GM19463 (cell line): Measurements from ENCODE around the gene DNAJC6.
"Not testable (repeated sequence)": the region's sequence is repeated elsewhere in the genome, so short reads cannot be mapped to it uniquely, and the experiment has no call there.

Experiments used
- ATAC-seq: cut with Tn5 transposase; IDR thresholded peaks from one replicate; pipeline ENCODE4 v1.9.1; 2021; ENCODE audit warnings: mild to moderate bottlenecking, moderate library complexity; ENCODE audit not compliant: unreplicated experiment

The DNAJC6 gene

GRCh38 chr1:65355031-65355712 lies 45.8 kb downstream of the DNAJC6 start:
- ATAC-seq: no peak

- ATAC-seq: no peak
These were observed 48.1 kb downstream of the DNAJC6 start for GRCh38 chr1:65357291-65357960.

- no peak for ATAC-seq
These were observed 50.5 kb downstream of the DNAJC6 start for GRCh38 chr1:65359888-65360287.

- no peak for ATAC-seq
These were observed 51.3 kb downstream of the DNAJC6 start for GRCh38 chr1:65360648-65361047.

- ATAC-seq: no peak
These were observed 53.2 kb downstream of the DNAJC6 start for GRCh38 chr1:65362545-65362944.

- ATAC-seq: no peak
These were observed 54.1 kb downstream of the DNAJC6 start for GRCh38 chr1:65363484-65363883.

- ATAC-seq: no peak
These were observed 59.1 kb downstream of the DNAJC6 start for GRCh38 chr1:65368403-65368802.

- ATAC-seq: no peak
These were observed 62.2 kb downstream of the DNAJC6 start for GRCh38 chr1:65371544-65371943.

GRCh38 chr1:65372557-65372956 lies 63.2 kb downstream of the DNAJC6 start:
- no peak for ATAC-seq

GRCh38 chr1:65377496-65378246 lies 68.3 kb downstream of the DNAJC6 start:
- ATAC-seq: no peak

GRCh38 chr1:65378247-65378946 lies 69.1 kb downstream of the DNAJC6 start:
- ATAC-seq: no peak

GRCh38 chr1:65384426-65384825 lies 75.1 kb downstream of the DNAJC6 start:
- not testable (repeated sequence) for ATAC-seq

- no peak for ATAC-seq
These were observed 77.1 kb downstream of the DNAJC6 start for GRCh38 chr1:65386439-65386838.

GRCh38 chr1:65387821-65388220 lies 78.5 kb downstream of the DNAJC6 start:
- no peak for ATAC-seq

GRCh38 chr1:65388908-65389695 lies 79.8 kb downstream of the DNAJC6 start:
- no peak for ATAC-seq

- ATAC-seq: no peak
These were observed 83.2 kb downstream of the DNAJC6 start for GRCh38 chr1:65392497-65392896.

- ATAC-seq: peak; percentile 96
These were observed 84.0 kb downstream of the DNAJC6 start for GRCh38 chr1:65393347-65393746.

GRCh38 chr1:65393928-65394327 lies 84.6 kb downstream of the DNAJC6 start:
- no peak for ATAC-seq

GRCh38 chr1:65395887-65396612 lies 86.7 kb downstream of the DNAJC6 start:
- ATAC-seq: no peak

- no peak for ATAC-seq
These were observed 88.7 kb downstream of the DNAJC6 start for GRCh38 chr1:65398083-65398482.
